HCT116 (cell line): Measurements from ENCODE around the gene ACACB. TPM values are rescaled to one million over a fixed set of nuclear protein-coding genes. Genes with fewer than 3 reads are reported as not detected.

Source experiments
- ATAC-seq: fragments of 200-7000 bp; cut with Tn5 transposase; 2 replicates; pipeline ENCODE4 v1.9.1; 2020; ENCODE audit warnings: mild to moderate bottlenecking, moderate library complexity
- BruUV-seq: library from RNA; stranded (reverse); fragments of 400-500 nt; replicated peaks from 2 replicates; lab custom pipeline; 2021; lab: Mats Ljungman, UMichigan
- CTCF ChIA-PET: fragments of 300-600 bp; sonication (Branson Sonifier 250); formaldehyde crosslinking; loops from one replicate; lab custom pipeline; 2021; ENCODE audit warnings: antibody characterized with exemption; lab: Charles Lee
- POLR2A ChIA-PET: fragments of 300-600, 350-600 bp; sonication (Branson Sonifier 250); formaldehyde crosslinking; loops from one replicate; lab custom pipeline; 2021; ENCODE audit warnings: antibody characterized with exemption; lab: Charles Lee
- RAD21 ChIA-PET, 2 experiments: fragments of 300-600 bp; sonication (Branson Sonifier 250); formaldehyde crosslinking; loops; one replicate each; lab custom pipeline; 2023; ENCODE audit warnings: low total read pairs in 2 of 2; ENCODE audit not compliant: uncharacterized antibody in 2 of 2, unreplicated experiment in 2 of 2, low non-redundant PET in 1 of 2; lab: Charles Lee
- DNase-seq: peaks from one replicate; pipeline ENCODE4 v3.0.0-alpha.2; 2010; ENCODE audit warnings: low read depth, low spot score
- H2AFZ ChIP-seq: fragments of 200-600 bp; shearing (Covaris generic), sonication (generic); 2 replicates; pipeline ENCODE4 v1.6.1; 2017; ENCODE audit warnings: low read depth, mixed run types, mixed read lengths, antibody characterized with exemption, low read length; ENCODE audit not compliant: poor library complexity, severe bottlenecking
- H3K27ac ChIP-seq: 2 replicates; pipeline ENCODE4 v1.5.1; 2012; ENCODE audit warnings: low read depth, low read length
- H3K27me3 ChIP-seq: fragments of 200-600 bp; sonication (generic); 2 replicates; pipeline ENCODE4 v1.6.1; 2016; ENCODE audit warnings: mixed run types, low read length, mixed read lengths; ENCODE audit not compliant: insufficient read depth
- H3K36me3 ChIP-seq, 2 experiments: fragments of 200-500 bp in 1 of 2; fragments of 200-600 bp in 1 of 2; sonication (Bioruptor generic) in 1 of 2; sonication (generic) in 1 of 2; 2 replicates each; pipeline versions ENCODE4 v1.5.1 to v1.6.1; 2014 to 2016; ENCODE audit warnings: low read length in 2 of 2, inconsistent platforms in 1 of 2, mixed read lengths in 1 of 2, mixed run types in 1 of 2; ENCODE audit not compliant: insufficient read depth in 2 of 2, control insufficient read depth in 1 of 2
- H3K4me1 ChIP-seq, 2 experiments: fragments of 200-600 bp in 1 of 2; sonication (generic) in 1 of 2; 2 replicates each; pipeline versions ENCODE4 v1.5.1 to v1.6.1; 2012 to 2017; ENCODE audit warnings: low read length in 2 of 2, inconsistent platforms in 1 of 2, mild to moderate bottlenecking in 1 of 2, mixed read lengths in 1 of 2, mixed run types in 1 of 2, moderate library complexity in 1 of 2; ENCODE audit not compliant: insufficient read depth in 2 of 2, control insufficient read depth in 1 of 2
- H3K4me2 ChIP-seq: fragments of 200-600 bp; sonication (generic); 2 replicates; pipeline ENCODE4 v1.6.1; 2017; ENCODE audit warnings: mixed run types, low read length, mixed read lengths
- H3K4me3 ChIP-seq, 2 experiments: fragments of 200-600 bp in 1 of 2; sonication (generic) in 1 of 2; replicated peaks in 1 of 2; 2 replicates each; pipeline ENCODE4 v1.5.1; 2011 to 2016; ENCODE audit warnings: low read length in 2 of 2, control low read depth in 1 of 2, low read depth in 1 of 2, mild to moderate bottlenecking in 1 of 2, mixed read lengths in 1 of 2, mixed run types in 1 of 2
- H3K79me2 ChIP-seq: fragments of 200-600 bp; sonication (generic); 2 replicates; pipeline ENCODE4 v1.6.1; 2017; ENCODE audit warnings: mild to moderate bottlenecking, mixed run types, low read length, moderate library complexity, mixed read lengths; ENCODE audit not compliant: insufficient read depth
- H3K9ac ChIP-seq: fragments of 200-600 bp; sonication (generic); 2 replicates; pipeline ENCODE4 v1.6.1; 2016; ENCODE audit warnings: low read length, mixed read lengths
- H3K9me2 ChIP-seq: fragments of 200-600 bp; sonication (generic), shearing (Covaris generic); 2 replicates; pipeline ENCODE4 v1.6.1; 2017; ENCODE audit warnings: mixed run types, mild to moderate bottlenecking, moderate library complexity; ENCODE audit not compliant: insufficient read depth
- H3K9me3 ChIP-seq, 2 experiments: fragments of 200-500 bp in 1 of 2; fragments of 200-600 bp in 1 of 2; sonication (Bioruptor generic) in 1 of 2; sonication (generic) in 1 of 2; 2 replicates each; pipeline ENCODE4 v1.6.1; 2014 to 2017; ENCODE audit warnings: low read length in 2 of 2, mixed read lengths in 2 of 2, inconsistent platforms in 1 of 2, low read depth in 1 of 2, mild to moderate bottlenecking in 1 of 2, mixed run types in 1 of 2, moderate library complexity in 1 of 2; ENCODE audit not compliant: control insufficient read depth in 1 of 2, insufficient read depth in 1 of 2
- H4K20me1 ChIP-seq: fragments of 200-600 bp; sonication (generic), shearing (Covaris generic); 2 replicates; pipeline ENCODE4 v1.6.1; 2017; ENCODE audit warnings: mixed run types, mild to moderate bottlenecking, moderate library complexity; ENCODE audit not compliant: insufficient read depth
- CBX3 ChIP-seq: IDR thresholded peaks from 2 replicates; pipeline ENCODE4 v1.6.1; 2012; ENCODE audit warnings: low read depth
- CEBPB ChIP-seq: IDR thresholded peaks from 2 replicates; pipeline ENCODE4 v1.6.1; 2012; ENCODE audit warnings: low read depth
- CTCF ChIP-seq, 3 experiments: fragments of 200-600 bp in 1 of 3; sonication (generic) in 1 of 3; IDR thresholded peaks in 2 of 3; conservative IDR thresholded peaks in 1 of 3; 2 replicates each; pipeline ENCODE4 v1.5.1; 2012 to 2017; ENCODE audit warnings: low read depth in 2 of 3, low read length in 2 of 3, antibody characterized with exemption in 1 of 3, borderline replicate concordance in 1 of 3, control low read depth in 1 of 3, mild to moderate bottlenecking in 1 of 3, mixed read lengths in 1 of 3, mixed run types in 1 of 3, moderate library complexity in 1 of 3; ENCODE audit not compliant: insufficient read depth in 1 of 3
- ELF1 ChIP-seq: IDR thresholded peaks from 2 replicates; pipeline ENCODE4 v1.6.1; 2012; ENCODE audit warnings: low read depth, borderline replicate concordance
- EZH2 ChIP-seq: fragments of 200-600 bp; sonication (generic); IDR thresholded peaks from 2 replicates; pipeline ENCODE4 v1.6.1; 2017; ENCODE audit warnings: antibody characterized with exemption, mixed run types
- EZH2phosphoT487 ChIP-seq: fragments of 200-600 bp; IDR thresholded peaks from 2 replicates; pipeline ENCODE4 v1.6.1; 2018; ENCODE audit warnings: antibody characterized with exemption, borderline replicate concordance
- JUND ChIP-seq: IDR thresholded peaks from 2 replicates; pipeline ENCODE4 v1.6.1; 2012
- POLR2AphosphoS5 ChIP-seq: IDR thresholded peaks from 2 replicates; pipeline ENCODE4 v1.6.1; 2011; ENCODE audit warnings: mild to moderate bottlenecking, low read depth, low read length, moderate library complexity
- REST ChIP-seq: IDR thresholded peaks from 2 replicates; pipeline ENCODE4 v1.6.1; 2012; ENCODE audit warnings: low read depth
- SIN3A ChIP-seq: IDR thresholded peaks from 2 replicates; pipeline ENCODE4 v1.6.1; 2012; ENCODE audit warnings: low read depth
- SP1 ChIP-seq: IDR thresholded peaks from 2 replicates; pipeline ENCODE4 v1.6.1; 2012; ENCODE audit warnings: low read depth
- SRF ChIP-seq: IDR thresholded peaks from 2 replicates; pipeline ENCODE4 v1.6.1; 2012; ENCODE audit warnings: low read depth
- TCF7L2 ChIP-seq: IDR thresholded peaks from 2 replicates; pipeline ENCODE4 v1.7.0; 2011; ENCODE audit warnings: borderline replicate concordance, inconsistent platforms; ENCODE audit not compliant: insufficient read depth, insufficient read length; ENCODE audit errors: extremely low read depth
- YY1 ChIP-seq: IDR thresholded peaks from 2 replicates; pipeline ENCODE4 v1.6.1; 2011; ENCODE audit warnings: low read length, low read depth, moderate library complexity, mild to moderate bottlenecking; ENCODE audit not compliant: insufficient replicate concordance; ENCODE audit errors: extremely low read depth
- ZFX ChIP-seq: fragments of 450-650 bp; IDR thresholded peaks from 2 replicates; pipeline ENCODE4 v1.6.1; 2017
- ZNF274 ChIP-seq: fragments of 200-500 bp; sonication (Bioruptor generic); IDR thresholded peaks from 2 replicates; pipeline ENCODE4 v1.6.1; 2014; ENCODE audit warnings: mild to moderate bottlenecking, low read depth, low read length, inconsistent platforms
- intact Hi-C: fragments of 100-400 bp; cut with micrococcal nuclease; formaldehyde crosslinking; loops from 2 replicates; pipeline ENCODE4 v1.10.0; 2022
- total RNA-seq: library from RNA; stranded (reverse); gene quantifications from one replicate; pipeline ENCODE4 v1.2.1, GENCODE V29; 2021; ENCODE audit not compliant: unreplicated experiment

Gene ACACB
- total RNA-seq, 1 experiment from 2014 or later, result 11.1 TPM

GRCh38 chr12:109109746-109110350 lies 6.5 kb upstream of the ACACB start:
- no peak for ATAC-seq
- TSS peak; percentile 62 for BruUV-seq
- TF ChIP-seq POLR2AphosphoS5 (no peak), EZH2phosphoT487 (no peak), ZNF274 (no peak), SP1 (no peak), TCF7L2 (no peak), JUND (no peak), YY1 (no peak), SIN3A (no peak), ZFX (no peak), REST (no peak), EZH2 (no peak), SRF (no peak), ELF1 (no peak), CTCF (IDR thresholded peaks at IDR 0.05 in 2 of 3, conservative IDR thresholded peaks at IDR 0.05 in 1 of 3; ENCODE audit: borderline replicate concordance in 1 of 3, insufficient read depth in 1 of 3, low read depth in 2 of 3, low read length in 2 of 3) (no peak), CBX3 (no peak), CEBPB (no peak)
- ChIA-PET POLR2A (no interaction called here), RAD21 (no interaction called here), CTCF (interaction anchor here (1.2 to 1.4 kb wide), 2 partner anchors 17 to 276 kb away, joined by 3 to 4 read pairs; partner anchors contain the start of gene ALKBH2)
- Histone ChIP-seq H3K9me2 (no peaks in the 10 kb centered on the region), H3K4me1 (no peaks in the 10 kb centered on the region), H4K20me1 (no peaks in the 10 kb centered on the region), H3K36me3 (peaks cover 19 to 23% of the 10 kb centered on the region in 2 experiments; a peak in 3 of 4 replicates), H3K9ac (no peak overlapping the region), H3K4me3 (no peak overlapping the region), H3K9me3 (no peaks in the 10 kb centered on the region), H3K4me2 (no peak overlapping the region), H2AFZ (no peak overlapping the region), H3K79me2 (no peaks in the 10 kb centered on the region; the same call in 1 of the 2 replicates), H3K27ac (no peak overlapping the region), H3K27me3 (no peaks in the 10 kb centered on the region)
- intact Hi-C loops, result no loop called here
- no peak for DNase-seq
